GM10847 (cell line): ENCODE results near the gene PLEKHG5.

Source experiments
- POLR2A ChIP-seq: IDR thresholded peaks from 2 replicates; pipeline ENCODE4 v1.6.1; 2011; ENCODE audit not compliant: insufficient read length; ENCODE audit errors: extremely low read depth

PLEKHG5 gene

DNA sequence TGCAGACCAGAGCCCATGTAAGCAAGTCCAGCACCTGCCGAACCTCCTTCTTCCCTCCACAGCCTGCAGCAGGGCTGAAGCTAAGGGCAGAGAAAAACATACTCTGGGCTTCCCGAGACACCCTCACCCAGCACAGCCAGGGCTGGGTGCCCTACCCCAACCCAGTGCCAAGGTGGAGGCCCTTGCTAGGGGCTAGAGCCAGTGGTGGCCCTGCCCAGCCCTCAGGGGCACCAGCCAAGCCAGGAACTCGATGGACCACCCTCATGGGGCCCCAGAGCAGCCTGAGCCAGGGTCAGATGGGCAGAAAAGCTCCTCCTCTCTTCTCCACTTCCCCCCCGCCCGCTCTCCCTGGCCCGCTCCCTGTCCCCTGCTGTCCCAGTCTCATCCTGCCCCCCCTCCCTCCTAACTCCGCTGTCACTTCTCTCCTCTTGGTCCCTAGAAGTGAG is 41.4 kb downstream of the PLEKHG5 start:
- TF ChIP-seq POLR2A = no peak

DNA sequence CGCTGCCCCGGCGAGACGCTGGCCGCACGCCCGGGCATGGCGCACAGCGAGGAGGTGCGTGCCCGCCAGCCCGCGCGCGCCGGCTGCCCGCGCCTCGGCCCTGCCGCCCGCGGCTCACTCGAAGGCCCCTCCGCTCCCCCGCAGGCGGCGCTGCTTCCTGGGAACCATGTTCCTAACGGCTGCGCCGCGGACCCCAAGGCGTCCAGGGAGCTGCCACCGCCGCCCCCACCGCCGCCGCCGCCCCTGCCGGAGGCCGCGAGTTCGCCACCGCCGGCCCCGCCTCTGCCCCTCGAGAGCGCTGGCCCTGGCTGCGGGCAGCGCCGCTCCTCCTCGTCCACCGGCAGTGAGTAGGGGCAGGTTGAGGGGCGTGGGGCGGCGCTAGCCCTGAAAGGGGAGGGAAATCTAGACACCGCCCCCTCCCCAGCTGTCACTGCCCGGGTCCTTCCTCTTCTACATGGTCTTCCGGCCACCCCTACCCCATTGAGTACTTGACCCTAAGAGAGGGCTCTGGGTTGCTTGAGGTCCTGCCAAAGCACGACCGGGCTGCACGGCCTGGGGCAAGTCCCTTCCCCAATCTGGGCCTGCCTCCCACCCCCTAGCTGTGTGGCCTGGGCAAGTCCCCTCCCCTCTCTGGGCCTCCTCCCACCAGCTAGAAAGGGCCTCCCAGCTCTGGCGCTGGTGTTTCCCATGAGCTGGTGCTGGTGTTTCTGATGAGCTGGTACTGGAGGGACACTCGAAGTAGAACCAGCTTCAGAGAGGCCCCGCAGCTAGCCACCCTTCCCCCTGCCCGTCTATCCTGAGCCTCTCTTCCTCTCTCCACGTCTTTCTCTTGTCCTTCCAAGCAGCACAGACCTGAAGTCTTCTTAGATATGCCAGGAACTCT is 42.5 kb downstream of the PLEKHG5 start:
- TF ChIP-seq POLR2A = no peak

DNA sequence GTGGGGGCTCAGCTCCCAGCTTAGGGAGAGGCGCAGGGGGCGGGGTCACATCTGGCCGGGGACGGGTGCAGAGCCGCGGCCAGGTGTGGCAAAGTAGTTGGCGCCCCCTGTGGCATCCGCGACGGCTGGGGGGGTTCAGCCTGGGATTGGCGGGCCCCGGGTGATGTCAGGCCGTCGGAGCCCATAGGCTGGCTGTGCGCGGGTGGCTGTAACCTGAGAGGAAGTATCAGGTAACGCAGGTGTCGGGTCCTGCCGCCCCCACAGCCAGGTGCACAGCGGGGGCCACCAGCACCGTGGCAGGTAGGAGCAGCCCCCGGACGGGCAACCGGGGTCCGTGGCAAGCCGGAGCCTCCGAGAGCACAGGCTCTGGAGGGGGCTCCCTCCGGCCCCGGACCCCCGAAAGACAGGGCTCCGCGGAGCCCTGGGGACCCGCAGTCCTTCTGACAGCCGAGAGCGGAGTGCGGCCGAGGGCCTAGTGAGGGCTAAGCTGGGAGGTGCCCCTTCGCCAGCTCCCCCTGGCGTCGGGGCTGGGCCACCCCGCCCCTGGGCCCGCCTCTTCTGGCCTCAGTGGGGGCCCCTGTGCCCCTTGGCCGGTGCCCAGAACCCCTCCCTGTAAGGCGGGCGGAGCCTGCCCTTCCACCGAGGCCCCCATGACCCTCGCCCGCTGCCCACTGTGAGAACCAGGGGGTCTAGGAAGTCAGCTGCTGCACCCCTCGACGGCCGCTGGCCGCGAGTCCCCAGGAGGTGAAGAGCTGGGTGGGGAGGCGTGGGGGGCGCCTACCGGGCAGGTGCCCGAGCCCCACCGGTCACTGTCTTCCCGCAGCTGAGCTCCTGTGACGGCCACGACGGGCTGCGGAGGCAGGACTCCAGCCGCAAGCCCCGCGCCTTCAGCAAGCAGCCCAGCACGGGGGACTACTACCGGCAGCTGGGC is 43.4 kb downstream of the PLEKHG5 start:
- no peak for TF ChIP-seq POLR2A

DNA sequence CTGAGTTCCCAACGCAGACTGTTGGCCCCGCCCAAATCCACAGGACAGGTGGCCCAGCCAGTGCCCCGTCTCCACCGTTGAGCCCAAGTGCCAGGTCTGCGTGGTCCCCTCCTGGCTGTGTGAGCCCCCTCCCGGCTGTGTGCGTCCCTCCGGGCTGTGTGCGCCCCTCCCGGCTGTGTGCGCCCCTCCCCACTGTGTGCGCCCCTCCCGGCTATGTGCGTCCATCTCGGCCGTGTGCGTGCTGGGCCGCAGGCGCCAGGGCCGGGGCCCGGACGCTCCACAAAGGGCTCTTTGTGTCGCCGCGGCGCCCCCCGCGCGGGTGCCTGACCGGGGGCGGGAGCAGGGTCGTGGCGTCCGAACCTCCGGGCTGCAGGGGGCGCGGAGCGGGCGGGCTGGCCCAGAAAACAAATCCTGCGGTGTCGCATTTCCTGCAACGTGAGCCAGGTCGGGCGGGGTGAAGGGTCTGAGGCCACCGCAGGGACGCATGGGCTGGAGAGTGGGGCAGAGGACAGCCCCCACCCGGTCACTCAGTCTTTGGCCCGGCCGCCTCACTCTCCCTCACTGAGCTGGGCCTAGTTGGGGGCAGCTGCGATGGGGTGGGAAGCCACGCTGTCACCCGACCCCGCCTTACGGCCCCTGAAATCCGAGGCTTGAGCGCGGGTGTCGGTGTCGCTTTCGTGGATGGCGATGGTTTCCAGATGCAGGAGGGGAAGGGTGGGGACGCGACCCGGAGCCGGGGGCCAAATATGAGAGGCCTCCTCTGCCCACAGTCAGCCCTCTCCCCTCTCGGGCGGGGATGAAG is 44.2 kb downstream of the PLEKHG5 start:
- TF ChIP-seq POLR2A = no peak

DNA sequence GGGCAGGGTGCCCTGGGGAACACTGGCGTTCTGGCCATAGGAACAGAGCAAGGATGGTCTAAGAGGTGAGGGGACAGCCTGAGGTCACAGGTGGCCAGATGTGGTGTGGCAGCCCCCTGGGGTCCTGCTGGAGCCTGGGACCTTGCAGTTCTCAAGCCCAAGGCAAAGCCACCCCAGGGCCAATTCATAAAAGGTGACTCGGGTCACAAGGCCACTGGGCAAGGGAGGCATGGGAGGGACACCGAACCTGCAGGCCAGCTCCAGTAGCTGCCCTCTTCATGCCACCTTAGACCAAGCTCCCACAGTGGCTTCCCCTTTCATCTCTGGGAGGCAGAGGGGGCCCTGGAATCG is 44.8 kb downstream of the PLEKHG5 start:
- TF ChIP-seq POLR2A = no peak

DNA sequence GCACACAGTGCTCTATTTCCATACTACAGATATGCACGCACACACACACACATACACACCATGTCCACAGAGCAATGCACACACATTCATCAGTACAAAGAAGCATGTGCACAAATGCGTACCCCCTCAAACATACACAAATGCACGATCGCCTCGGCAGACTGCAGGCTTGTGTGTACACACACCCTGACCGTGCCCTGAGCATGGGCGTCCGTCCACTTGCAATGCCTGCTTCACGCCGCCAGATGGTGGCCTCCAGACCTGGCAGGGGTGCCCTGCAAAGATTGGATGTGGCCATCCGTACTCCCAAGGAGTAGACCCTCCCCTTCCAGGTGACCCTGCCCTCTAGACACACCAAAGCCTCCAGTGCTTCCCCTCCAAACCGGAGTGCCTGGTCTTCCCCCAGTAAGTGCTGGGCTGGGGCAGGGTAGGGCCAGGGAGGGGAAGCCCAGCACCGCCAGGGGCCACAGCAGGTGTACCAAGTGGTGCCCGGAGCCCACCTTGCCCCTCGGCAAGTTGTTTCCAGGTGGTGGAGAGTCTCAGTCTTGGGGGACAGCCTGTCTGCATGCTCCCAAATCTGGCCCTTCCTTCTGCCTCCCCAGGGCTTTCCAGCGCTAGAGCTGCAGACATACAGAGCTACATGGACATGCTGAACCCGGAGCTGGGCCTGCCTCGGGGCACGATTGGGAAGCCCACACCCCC is 46.3 kb downstream of the PLEKHG5 start:
- no peak for TF ChIP-seq POLR2A

DNA sequence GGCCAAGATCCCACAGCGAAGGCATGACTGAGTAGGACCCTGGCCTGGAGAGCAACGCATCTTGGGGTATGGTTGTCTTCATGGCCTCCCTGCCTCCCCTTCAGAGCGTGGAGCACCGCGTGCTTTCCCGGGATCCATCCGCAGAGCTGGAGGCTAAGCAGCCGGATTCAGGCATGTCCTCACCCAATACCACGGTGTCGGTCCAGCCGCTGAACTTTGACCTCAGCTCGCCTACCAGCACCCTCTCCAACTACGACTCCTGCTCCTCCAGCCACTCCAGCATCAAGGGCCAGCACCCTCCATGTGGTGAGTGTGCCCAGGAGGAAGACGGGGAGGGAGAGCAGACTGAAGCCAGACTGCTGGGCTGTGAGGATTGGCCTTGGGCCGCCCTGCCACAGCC is 47.1 kb downstream of the PLEKHG5 start:
- TF ChIP-seq POLR2A = no peak

DNA sequence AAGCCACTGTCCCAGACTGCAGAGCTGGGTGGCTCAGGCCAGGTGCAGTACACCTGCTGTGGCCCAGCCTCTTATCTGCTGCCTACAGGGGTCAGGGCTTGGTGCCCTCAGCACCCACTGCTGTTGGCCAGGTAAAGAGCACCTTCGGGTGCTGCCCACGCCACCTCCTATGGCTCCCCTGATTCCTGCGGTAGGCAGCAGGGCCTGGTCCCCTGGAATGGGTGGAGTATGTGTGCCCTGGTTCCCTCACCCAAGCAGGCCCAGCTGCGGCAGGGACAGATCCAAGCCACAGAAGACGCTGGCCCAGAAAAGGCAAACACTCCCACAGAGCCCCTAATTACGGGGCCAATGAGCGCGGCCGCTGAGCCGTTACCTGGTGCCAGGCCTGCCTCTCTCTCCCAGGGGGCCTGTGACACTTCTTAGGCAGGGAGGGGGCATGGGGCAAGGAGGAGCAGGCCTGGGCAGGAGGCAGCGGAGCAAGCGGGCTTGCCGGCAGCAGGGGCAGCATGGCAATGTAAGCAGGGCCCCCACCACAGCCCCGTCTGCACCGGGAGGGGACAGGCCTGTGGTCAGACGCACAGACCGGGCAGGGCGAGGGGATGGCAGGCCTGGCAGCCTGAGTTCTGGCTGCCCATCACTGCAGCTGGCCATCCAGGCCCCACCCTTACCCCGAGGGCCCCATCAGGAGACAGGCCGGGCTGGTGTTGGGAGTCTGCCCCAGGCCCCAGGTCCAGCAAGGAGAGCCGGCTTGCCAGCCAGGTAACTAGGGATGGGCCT is 47.9 kb downstream of the PLEKHG5 start:
- no peak for TF ChIP-seq POLR2A

DNA sequence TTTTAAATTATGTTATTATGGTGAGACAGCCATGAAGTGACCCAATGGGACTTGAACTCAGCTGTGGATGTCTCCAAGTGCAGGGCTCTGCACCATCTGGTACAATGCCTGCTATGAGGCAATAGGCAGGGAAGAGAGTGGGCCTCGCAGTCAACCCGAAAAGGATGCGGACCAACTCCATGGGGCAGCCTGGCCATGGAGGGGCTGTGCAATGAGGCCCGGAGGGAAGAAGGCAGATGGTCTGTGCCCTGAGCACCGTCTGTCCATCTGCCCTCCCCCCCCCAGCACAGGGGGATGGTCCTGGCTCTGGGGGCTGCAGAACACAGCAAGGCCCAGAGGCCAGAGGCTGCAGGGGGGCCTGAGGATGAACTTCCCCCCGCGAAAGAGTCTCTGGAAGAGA is 49.9 kb downstream of the PLEKHG5 start:
- no peak for TF ChIP-seq POLR2A

DNA sequence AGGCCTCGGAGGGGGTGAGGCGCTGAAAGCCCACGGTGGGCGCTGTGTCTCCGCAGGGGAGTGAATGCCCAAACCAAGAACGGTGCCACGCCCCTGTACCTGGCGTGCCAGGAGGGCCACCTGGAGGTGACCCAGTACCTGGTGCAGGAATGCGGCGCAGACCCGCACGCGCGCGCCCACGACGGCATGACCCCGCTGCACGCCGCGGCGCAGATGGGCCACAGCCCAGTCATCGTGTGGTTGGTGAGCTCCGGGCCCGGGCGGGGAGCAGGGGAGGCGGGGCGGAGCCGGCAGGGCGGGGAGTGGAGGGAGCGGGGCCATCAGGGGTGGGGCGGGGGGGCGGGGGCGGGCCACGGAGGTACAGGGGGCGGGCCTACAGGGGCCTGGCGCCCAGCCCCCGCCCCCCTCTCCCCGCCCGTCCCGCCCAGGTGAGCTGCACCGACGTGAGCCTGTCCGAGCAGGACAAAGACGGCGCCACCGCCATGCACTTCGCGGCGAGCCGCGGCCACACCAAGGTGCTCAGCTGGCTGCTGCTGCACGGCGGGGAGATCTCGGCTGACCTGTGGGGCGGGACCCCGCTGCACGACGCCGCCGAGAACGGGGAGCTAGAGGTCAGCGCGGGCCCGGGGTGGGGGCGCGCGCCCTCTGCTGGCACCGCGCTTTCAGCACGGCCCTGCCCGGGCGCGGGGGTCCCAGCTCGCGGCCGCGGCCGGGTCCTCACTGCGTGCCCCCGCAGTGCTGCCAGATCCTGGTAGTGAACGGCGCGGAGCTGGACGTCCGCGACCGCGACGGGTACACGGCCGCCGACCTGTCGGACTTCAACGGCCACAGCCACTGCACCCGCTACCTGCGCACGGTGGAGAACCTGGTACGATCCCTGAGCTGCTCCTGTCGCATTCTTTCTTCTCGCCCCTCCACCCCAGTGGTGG is 51.0 kb downstream of the PLEKHG5 start:
- TF ChIP-seq POLR2A = no peak

DNA sequence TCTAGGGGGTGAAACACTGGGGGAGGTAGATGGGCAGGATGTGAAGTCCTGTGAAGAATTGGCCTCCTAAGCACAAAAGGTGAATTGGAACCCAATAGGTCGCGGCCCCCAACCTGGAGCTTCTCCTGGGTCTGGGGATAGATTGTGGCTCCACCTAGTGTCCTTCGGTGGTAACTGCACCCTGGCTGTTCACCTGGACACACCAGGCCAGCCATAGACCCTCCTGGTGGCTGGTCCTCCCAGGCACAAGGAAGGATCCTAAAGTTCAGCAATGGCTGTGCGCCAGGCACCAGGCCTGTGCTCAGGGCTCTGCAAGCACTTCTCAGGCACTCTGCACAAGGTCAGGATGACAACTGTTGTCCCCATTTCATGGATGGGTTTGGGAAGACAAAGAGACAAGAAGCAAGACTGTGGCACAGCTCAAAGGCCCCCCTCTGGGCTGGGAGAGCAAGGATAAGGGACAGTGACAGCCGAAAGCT is 53.4 kb downstream of the PLEKHG5 start:
- TF ChIP-seq POLR2A = no peak

DNA sequence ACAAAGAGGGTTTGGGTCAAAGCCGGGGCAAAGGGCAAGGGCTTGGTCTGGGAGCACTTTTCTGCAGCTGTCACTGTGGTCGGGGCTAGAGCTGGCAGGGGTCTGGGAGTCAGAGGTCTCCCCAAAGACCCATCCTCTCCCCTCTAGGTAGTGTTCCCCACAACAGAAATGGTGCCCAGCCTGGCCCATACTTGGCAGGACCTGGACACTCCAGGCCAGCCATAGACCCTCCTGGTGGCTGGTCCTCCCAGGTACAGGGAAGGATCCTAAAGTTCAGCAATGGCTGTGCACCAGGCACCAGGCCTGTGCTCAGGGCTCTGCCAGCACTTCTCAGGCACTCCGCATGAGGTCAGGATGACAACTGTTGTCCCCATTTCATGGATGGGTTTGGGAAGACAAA is 55.9 kb downstream of the PLEKHG5 start:
- TF ChIP-seq POLR2A = no peak

DNA sequence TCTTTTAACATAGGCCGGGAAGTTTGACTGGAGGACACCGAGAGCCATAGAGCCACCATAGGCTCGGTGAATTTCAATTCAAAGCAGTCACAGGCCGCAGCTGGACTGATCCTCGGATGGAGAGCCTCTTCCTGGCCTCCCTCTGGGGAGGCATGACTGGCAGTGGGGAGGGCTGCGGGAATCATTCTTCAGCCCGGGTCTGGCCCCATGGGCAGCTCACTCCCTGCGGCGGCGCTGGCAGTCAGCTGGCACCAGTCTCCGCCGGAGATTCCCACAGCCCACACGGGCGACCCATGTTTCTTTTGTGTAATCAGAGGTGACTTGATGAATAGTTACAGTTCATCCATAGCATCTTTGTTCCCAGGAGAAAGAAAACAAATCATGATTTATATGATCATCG is 56.3 kb downstream of the PLEKHG5 start:
- TF ChIP-seq POLR2A = no peak

DNA sequence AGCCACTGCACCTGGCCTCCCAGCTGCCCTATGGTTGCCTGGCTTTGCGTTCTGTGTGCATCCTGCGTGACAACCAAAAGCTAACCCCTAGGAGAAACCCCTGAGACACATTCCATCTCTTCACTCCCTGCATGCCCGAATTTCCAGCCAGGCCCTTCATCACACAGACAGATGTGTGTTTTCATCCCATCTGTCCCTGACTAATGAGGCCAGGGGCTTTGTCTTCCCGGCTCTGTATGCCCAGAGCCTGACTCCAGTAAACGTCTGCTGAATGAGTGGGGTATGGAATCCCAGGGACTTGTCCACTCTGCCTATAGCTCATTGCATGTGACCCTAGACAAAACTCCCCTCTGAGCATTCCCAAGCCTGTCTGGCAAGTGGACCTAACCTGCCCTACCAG is 57.3 kb downstream of the PLEKHG5 start:
- TF ChIP-seq POLR2A = no peak
